ENCODE measurements around the gene LRRC15. TPM values are rescaled to one million over a fixed set of nuclear protein-coding genes. Genes with fewer than 3 reads are reported as not detected.

LRRC15 gene
- total and polyA plus RNA-seq, 2 donors (not counting 3 experiments of a cell fraction or from before 2014, with no cell fraction given) = not detected

GRCh38 chr3:194397757-194398312, 28.3 kb upstream of the LRRC15 start:
- peak overlapping the region in 2 of 3 experiments; percentile 2 to 29 for H3K4me3 ChIP-seq (replicated peaks in 1 of 3; ENCODE audit: insufficient read depth in 1 of 3, low read depth in 1 of 3, low read length in 3 of 3)
- dilution Hi-C loops (cut with MboI; ENCODE audit: extremely low pct_ligation_motif_present, low sequenced_read_pairs) = no loop called here

More at GRCh38 chr3:194397757-194398312, 28.3 kb upstream of the LRRC15 start:
- intact Hi-C loops (cut with micrococcal nuclease) = no loop called here
- Histone ChIP-seq H3K9me3 (replicated peaks; ENCODE audit: control insufficient read depth, insufficient read depth, low read length) (no peaks in the 10 kb centered on the region), H3K9ac (replicated peaks; ENCODE audit: extremely low read depth, insufficient read depth, low read length) (no peak overlapping the region), H3K27me3 (ENCODE audit: control insufficient read depth in 2 of 2, insufficient read depth in 2 of 2, low read length in 2 of 2) (peaks cover 22 to 48% of the 10 kb centered on the region in 2 experiments), H3K36me3 (ENCODE audit: control insufficient read depth in 2 of 2, extremely low read depth in 1 of 2, insufficient read depth in 2 of 2, low read length in 2 of 2) (no peaks in the 10 kb centered on the region), H3K4me2 (ENCODE audit: insufficient read depth, low read length) (peak overlapping the region; percentile 64), H4K20me1 (replicated peaks; ENCODE audit: control insufficient read depth, extremely low read depth, insufficient read depth, low read length) (no peaks in the 10 kb centered on the region), H3K79me2 (ENCODE audit: control insufficient read depth, insufficient read depth, low read length) (no peaks in the 10 kb centered on the region), H3K27ac (ENCODE audit: insufficient read depth, low read depth, low read length) (no peak overlapping the region), H3K4me1 (ENCODE audit: control insufficient read depth, extremely low read depth, insufficient read depth, low read length) (peaks cover 6% of the 10 kb centered on the region), H2AFZ (ENCODE audit: low read depth, low read length) (peak overlapping the region; percentile 1), H3K9me1 (replicated peaks; ENCODE audit: control insufficient read depth, extremely low read depth, insufficient read depth, low read length) (no peaks in the 10 kb centered on the region)
- DNase-seq (ENCODE audit: low read depth, low spot score) = peak; percentile 37
- BruUV-seq (replicated peaks) = no TSS peak
- CTCF ChIA-PET = interaction anchor here (0.8 to 6.6 kb wide), 12 partner anchors 9 to 617 kb away, joined by 3 to 74 read pairs (median 4); partner anchors contain the start of gene LRRC15
- POLR2A ChIA-PET = no interaction called here
- no peak for TF ChIP-seq CTCF (IDR thresholded peaks at IDR 0.05; ENCODE audit: extremely low read depth in 1 of 2, insufficient read depth in 1 of 2, low read depth in 1 of 2, low read length in 2 of 2)
- no peak for TF ChIP-seq POLR2AphosphoS5 (IDR thresholded peaks at IDR 0.05; ENCODE audit: insufficient read depth, low read depth, low read length)
- no peak for TF ChIP-seq JUN (IDR thresholded peaks at IDR 0.05; ENCODE audit: borderline replicate concordance, insufficient read depth, insufficient read length, low read depth)
- no peak for TF ChIP-seq MAX (IDR thresholded peaks at IDR 0.05; ENCODE audit: insufficient read depth, insufficient read length)
- TF ChIP-seq EZH2 (IDR thresholded peaks at IDR 0.05; ENCODE audit: borderline replicate concordance, low read depth, low read length, severe bottlenecking) = peak; percentile 39
- peak; percentile 8 for FAIRE-seq
